Osteocyte (in vitro differentiated cells): ENCODE data around the gene KLHL2. TPM values are rescaled to one million over a fixed set of nuclear protein-coding genes. Genes with fewer than 3 reads are reported as not detected.
A peak's percentile ranks its signal among the peaks of the same experiment; 100 is the strongest.
"Not testable (repeated sequence)": the region's sequence is repeated elsewhere in the genome, so short reads cannot be mapped to it uniquely, and the experiment has no call there.

ENCODE experiments used
- DNase-seq: peaks from one replicate; pipeline ENCODE4 v3.0.0; 2021; ENCODE audit warnings: mixed read lengths; ENCODE audit not compliant: unreplicated experiment; ENCODE audit errors: extremely low spot score
- H3K27ac Mint-ChIP-seq: one replicate; pipeline ENCODE4 v1.8.0; 2021; ENCODE audit warnings: mild to moderate bottlenecking, mixed read lengths; ENCODE audit not compliant: unreplicated experiment
- H3K27me3 Mint-ChIP-seq: one replicate; pipeline ENCODE4 v1.8.0; 2021; ENCODE audit warnings: mixed read lengths; ENCODE audit not compliant: unreplicated experiment
- H3K36me3 Mint-ChIP-seq: one replicate; pipeline ENCODE4 v1.8.0; 2021; ENCODE audit warnings: mixed read lengths; ENCODE audit not compliant: unreplicated experiment
- H3K4me1 Mint-ChIP-seq: one replicate; pipeline ENCODE4 v1.8.0; 2021; ENCODE audit warnings: mixed read lengths; ENCODE audit not compliant: unreplicated experiment
- H3K4me3 Mint-ChIP-seq: one replicate; pipeline ENCODE4 v1.8.0; 2021; ENCODE audit warnings: mild to moderate bottlenecking, moderate library complexity, mixed read lengths; ENCODE audit not compliant: unreplicated experiment
- H3K9me3 Mint-ChIP-seq: one replicate; pipeline ENCODE4 v1.8.0; 2021; ENCODE audit warnings: mixed read lengths; ENCODE audit not compliant: unreplicated experiment
- total RNA-seq: library from RNA; stranded (reverse); gene quantifications from 2 replicates; pipeline ENCODE4 v1.2.1, GENCODE V29; 2021
- TF ChIP-seq, protein P1 (sequence below): fragments of 200-600 bp; sonication (generic); IDR thresholded peaks from 2 replicates; pipeline ENCODE4 v1.5.0; 2021; ENCODE audit warnings: antibody characterized with exemption, mild to moderate bottlenecking, moderate library complexity

KLHL2 gene
- total RNA-seq, 1 donor from 2014 or later: 19.1 TPM

DNA sequence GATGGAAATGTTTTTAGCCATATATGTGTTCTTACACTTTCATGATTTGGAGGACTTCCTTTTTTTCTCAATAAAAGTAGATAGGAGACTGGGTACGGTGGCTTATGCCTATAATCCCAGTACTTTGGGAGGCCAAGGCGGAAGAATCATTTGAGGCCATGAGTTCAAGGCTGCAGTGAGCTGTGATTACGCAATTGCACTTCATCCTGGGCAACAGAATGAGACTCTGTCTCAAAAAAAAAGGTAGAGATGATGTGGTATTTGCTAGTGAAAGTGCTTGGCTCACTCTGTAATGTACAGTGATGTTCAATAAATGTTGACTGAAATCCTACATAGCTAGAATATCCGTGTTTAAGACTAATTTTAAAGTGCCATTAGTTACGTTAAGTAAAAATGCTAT, 27.4 kb downstream of the KLHL2 start:
- TF ChIP-seq, protein P1, sequence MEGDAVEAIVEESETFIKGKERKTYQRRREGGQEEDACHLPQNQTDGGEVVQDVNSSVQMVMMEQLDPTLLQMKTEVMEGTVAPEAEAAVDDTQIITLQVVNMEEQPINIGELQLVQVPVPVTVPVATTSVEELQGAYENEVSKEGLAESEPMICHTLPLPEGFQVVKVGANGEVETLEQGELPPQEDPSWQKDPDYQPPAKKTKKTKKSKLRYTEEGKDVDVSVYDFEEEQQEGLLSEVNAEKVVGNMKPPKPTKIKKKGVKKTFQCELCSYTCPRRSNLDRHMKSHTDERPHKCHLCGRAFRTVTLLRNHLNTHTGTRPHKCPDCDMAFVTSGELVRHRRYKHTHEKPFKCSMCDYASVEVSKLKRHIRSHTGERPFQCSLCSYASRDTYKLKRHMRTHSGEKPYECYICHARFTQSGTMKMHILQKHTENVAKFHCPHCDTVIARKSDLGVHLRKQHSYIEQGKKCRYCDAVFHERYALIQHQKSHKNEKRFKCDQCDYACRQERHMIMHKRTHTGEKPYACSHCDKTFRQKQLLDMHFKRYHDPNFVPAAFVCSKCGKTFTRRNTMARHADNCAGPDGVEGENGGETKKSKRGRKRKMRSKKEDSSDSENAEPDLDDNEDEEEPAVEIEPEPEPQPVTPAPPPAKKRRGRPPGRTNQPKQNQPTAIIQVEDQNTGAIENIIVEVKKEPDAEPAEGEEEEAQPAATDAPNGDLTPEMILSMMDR: no peak
- no peak for DNase-seq
- no peaks in the 10 kb centered on the region for H3K27me3 Mint-ChIP-seq
- no peak overlapping the region for H3K27ac Mint-ChIP-seq
- no peaks in the 10 kb centered on the region for H3K9me3 Mint-ChIP-seq
- peaks cover 31% of the 10 kb centered on the region for H3K4me1 Mint-ChIP-seq
- no peak overlapping the region for H3K4me3 Mint-ChIP-seq
- H3K36me3 Mint-ChIP-seq: peaks cover 18% of the 10 kb centered on the region

DNA sequence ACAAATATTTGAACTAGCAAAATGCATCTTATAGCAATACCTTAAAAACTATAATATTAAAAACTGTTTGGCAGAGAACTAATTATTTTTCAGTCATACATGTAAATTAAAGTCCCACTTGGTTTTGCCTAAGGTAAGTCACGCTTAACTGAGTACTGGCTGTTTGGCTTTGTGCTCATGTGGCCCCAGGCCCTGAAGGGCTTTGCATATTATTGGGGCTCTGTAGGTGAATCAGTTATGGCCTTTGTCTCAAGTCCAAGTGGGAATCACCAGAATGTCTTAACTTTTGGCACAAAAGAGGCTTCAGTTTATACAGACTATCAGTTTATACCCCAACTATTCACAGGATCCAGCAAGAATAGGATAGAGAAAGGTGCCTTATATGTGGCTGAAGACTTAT, 29.5 kb downstream of the KLHL2 start:
- not testable (repeated sequence) for H3K9me3 Mint-ChIP-seq, H3K27ac Mint-ChIP-seq, H3K4me3 Mint-ChIP-seq, DNase-seq, H3K27me3 Mint-ChIP-seq
- Mint-ChIP-seq H3K4me1 (peaks cover 43% of the 10 kb centered on the region), H3K36me3 (peaks cover 17% of the 10 kb centered on the region)

DNA sequence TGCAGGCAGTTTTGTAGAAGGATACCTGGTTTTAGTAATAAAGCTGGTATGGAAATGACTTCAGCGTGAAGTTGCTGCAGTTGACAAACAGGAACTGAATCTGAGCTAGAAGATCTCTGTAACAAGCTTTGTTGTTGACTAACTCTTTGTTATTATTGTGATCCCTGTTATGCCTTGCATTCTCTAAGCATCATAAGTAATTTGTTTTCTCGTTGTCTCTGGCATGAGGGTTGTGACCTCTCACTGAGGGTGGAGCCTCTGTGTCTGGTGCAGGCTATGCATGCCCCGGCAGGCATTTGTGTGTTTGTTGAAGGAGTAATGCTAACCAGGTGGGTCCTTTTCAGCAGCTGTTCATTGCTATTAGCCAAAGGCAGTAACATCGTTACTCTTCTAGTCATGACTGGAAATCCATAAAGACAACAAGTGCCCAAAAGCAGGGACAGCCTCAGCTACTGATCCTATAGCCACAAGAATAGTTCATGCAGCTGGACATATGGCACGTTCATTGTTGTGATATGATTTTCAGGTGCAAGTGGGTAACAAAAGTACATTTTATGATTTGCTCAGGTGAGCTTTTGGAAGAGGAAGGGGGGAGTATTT, 30.8 kb downstream of the KLHL2 start:
- not testable (repeated sequence) for DNase-seq, H3K27ac Mint-ChIP-seq

DNA sequence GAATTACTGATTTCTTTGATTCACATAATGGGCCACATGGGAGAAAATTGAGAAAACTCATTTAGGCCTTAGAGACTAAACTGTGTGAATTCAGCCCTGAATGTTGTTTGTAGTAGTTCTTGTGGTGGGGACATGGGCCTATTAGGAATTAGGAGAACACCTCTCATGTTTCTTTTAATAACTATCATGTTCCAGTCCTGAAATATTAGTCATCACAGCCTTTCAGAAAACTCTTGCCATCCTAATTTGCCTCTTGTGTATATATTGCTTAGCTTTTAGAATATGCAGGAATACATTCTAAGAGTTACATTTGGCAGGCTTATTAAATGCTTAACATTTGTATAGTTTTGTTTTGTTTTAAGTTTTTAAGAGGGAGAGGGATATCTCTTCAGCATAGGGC, 33.4 kb downstream of the KLHL2 start:
- H3K9me3 Mint-ChIP-seq, H3K27me3 Mint-ChIP-seq, DNase-seq, H3K4me3 Mint-ChIP-seq: not testable (repeated sequence)
- Mint-ChIP-seq H3K36me3 (peaks cover 17% of the 10 kb centered on the region), H3K27ac (peak overlapping the region; percentile 63), H3K4me1 (peaks cover 24% of the 10 kb centered on the region)

More for the DNA sequence above, 30.8 kb downstream of the KLHL2 start:
- H3K4me1 Mint-ChIP-seq: peaks cover 34% of the 10 kb centered on the region
- peaks cover 17% of the 10 kb centered on the region for H3K36me3 Mint-ChIP-seq
- H3K27me3 Mint-ChIP-seq, H3K4me3 Mint-ChIP-seq, H3K9me3 Mint-ChIP-seq: not testable (repeated sequence)

DNA sequence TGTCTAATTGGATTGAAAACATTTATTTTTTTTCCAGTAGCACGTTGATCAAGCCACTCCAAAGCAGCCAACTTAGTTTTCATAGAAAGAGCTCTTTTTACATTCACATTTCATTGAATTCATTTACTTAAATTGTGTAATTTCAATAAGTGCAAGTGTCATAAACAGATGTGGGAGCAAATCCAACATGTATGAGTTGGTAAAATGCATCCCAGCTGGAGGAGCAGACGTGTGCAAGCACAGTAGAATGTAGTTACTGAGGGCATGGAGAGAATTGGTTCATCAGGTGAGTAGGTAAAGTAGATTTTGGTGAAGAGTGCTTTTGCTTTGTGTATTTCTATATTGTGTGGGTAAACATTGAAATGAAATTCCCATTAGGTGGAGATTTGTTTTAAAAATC, 36.8 kb downstream of the KLHL2 start:
- H3K4me3 Mint-ChIP-seq, H3K27ac Mint-ChIP-seq, H3K27me3 Mint-ChIP-seq, H3K9me3 Mint-ChIP-seq, H3K36me3 Mint-ChIP-seq, DNase-seq: not testable (repeated sequence)
- peaks cover 18% of the 10 kb centered on the region for H3K4me1 Mint-ChIP-seq

DNA sequence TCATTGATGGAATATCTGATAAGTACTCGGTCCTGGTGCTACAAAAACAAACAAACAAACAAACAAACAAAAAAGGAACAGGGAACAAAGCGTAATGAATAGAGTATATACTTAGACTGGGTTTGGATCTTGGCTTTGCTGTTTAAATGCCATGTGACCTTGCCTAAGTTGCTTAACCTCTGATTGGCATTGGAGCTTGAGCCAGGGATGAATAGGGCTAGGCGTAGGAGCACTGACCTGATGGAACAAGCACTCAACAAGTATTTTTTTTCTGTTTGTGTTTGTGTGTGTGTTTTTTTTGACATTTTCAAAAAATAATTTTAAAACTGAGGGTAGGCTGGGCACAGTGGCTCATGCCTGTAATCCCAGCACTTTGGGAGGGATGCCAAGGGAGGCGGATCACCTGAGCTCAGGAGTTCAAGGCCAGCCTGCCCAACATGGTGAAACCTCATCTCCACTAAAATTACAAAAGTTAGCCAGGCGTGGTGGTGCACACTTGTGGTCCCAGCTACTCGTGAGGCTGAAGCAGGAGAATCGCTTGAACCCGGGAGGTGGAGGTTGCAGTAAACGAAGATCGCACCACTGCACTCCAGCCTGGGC, 37.3 kb downstream of the KLHL2 start:
- peaks cover 18% of the 10 kb centered on the region for H3K4me1 Mint-ChIP-seq
- DNase-seq, H3K27ac Mint-ChIP-seq, H3K4me3 Mint-ChIP-seq, H3K9me3 Mint-ChIP-seq, H3K27me3 Mint-ChIP-seq, H3K36me3 Mint-ChIP-seq: not testable (repeated sequence)

DNA sequence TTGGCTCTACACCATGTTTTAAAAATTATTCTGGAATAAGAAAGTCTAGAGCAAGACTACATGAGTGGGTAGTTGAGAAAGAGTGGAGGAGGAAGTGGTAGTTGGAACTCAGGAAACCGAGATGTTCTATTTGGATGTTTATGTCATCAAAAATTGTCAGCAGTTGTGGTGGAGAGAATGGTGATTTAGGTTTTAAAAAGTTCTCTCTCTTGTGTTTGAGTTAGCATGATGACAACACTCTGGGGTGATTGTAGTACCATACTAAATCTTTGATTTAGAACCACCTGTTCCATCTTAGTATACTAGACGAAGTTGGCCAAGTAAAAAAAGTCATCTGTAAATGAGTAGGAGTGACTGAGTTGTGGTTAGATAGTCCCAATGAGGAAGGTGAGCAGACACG, 40.7 kb downstream of the KLHL2 start:
- no peaks in the 10 kb centered on the region for H3K36me3 Mint-ChIP-seq
- H3K9me3 Mint-ChIP-seq: no peaks in the 10 kb centered on the region
- H3K4me3 Mint-ChIP-seq: no peak overlapping the region
- TF ChIP-seq, protein P1: no peak
- no peaks in the 10 kb centered on the region for H3K27me3 Mint-ChIP-seq
- no peaks in the 10 kb centered on the region for H3K4me1 Mint-ChIP-seq
- no peak overlapping the region for H3K27ac Mint-ChIP-seq
- no peak for DNase-seq

DNA sequence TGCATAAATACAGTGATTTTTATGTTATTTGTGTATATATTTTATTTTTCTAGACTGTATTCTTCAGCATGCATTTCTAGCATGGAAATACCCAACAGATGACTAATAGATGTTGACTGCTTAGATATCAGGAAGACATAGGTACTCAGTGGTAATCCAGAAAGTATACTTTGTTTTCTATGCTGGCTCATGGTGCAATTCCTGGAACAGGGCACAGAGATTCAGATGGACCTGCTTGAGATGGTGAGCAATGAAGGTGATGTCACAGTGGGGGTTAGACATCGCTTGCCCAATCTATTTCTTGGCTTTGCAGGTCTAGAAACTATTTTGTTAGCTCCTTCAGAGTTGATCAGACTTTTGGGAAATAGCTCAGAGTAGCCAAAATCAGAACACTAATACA, 41.5 kb downstream of the KLHL2 start:
- H3K9me3 Mint-ChIP-seq, H3K27me3 Mint-ChIP-seq, DNase-seq, H3K27ac Mint-ChIP-seq, H3K36me3 Mint-ChIP-seq, H3K4me3 Mint-ChIP-seq, H3K4me1 Mint-ChIP-seq: not testable (repeated sequence)

DNA sequence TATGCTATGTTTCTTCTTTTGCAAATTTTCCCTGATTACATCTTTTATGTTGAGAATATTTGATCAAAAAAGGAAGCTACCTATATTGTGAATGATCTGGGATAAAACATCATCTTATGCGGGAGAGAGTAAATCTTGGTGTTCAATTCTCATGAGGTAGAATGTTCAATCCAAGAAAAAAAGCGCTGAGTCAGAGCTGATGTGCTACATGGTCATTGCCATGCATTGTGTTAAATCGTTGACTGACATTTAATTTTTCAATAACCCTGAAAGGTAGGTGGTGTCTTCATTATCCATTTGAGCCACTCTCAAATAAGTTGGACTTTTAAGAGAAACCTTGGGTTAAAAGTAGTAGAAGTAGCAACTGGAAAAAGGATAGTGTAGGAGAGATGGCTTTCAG, 47.4 kb downstream of the KLHL2 start:
- not testable (repeated sequence) for H3K27me3 Mint-ChIP-seq, H3K9me3 Mint-ChIP-seq, DNase-seq, H3K4me3 Mint-ChIP-seq, H3K4me1 Mint-ChIP-seq, H3K27ac Mint-ChIP-seq, H3K36me3 Mint-ChIP-seq

DNA sequence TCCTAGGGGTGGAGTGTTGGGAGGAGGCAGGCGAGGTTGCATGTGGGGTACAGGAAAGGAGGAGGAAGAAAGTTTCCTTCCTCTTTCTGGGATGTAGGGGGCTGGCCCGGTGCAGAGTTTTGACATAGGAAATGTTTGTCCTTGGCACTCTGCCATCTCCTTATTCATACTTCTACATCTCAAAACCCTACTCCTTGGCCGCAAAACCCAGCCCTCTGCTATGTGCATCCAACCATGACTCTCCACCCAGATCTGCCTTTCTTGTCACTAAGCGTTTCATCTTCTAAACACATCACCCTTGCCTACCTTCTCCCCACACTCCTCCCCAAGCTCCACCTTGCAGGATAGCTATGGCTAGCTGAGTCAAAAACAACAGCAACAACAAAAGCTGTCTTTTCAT, 48.1 kb downstream of the KLHL2 start:
- not testable (repeated sequence) for H3K9me3 Mint-ChIP-seq, H3K36me3 Mint-ChIP-seq, H3K4me3 Mint-ChIP-seq, H3K27me3 Mint-ChIP-seq, DNase-seq, H3K4me1 Mint-ChIP-seq, H3K27ac Mint-ChIP-seq
